Trophoblast cell (in vitro differentiated cells and primary cell): Measurements from ENCODE around the gene SLC35E3.

Experiments
- DNase-seq, 2 donors: peaks; one replicate each; pipeline ENCODE4 v3.0.0-alpha.2; 2016
- H2AFZ ChIP-seq: 2 replicates; pipeline ENCODE4 v1.6.1; 2013; ENCODE audit warnings: low read length, moderate library complexity, mild to moderate bottlenecking; ENCODE audit not compliant: insufficient read depth, poor library complexity
- H2AK5ac ChIP-seq: 2 replicates; pipeline ENCODE4 v1.6.1; 2013; ENCODE audit warnings: mild to moderate bottlenecking, low read length
- H2BK120ac ChIP-seq: 2 replicates; pipeline ENCODE4 v1.6.1; 2013; ENCODE audit warnings: low read length, mild to moderate bottlenecking, moderate library complexity; ENCODE audit not compliant: insufficient read depth, poor library complexity
- H2BK12ac ChIP-seq: 2 replicates; pipeline ENCODE4 v1.6.1; 2013; ENCODE audit warnings: mild to moderate bottlenecking, low read length, moderate library complexity
- H2BK5ac ChIP-seq: 2 replicates; pipeline ENCODE4 v1.6.1; 2013; ENCODE audit warnings: low read length, low read depth, moderate library complexity, mild to moderate bottlenecking; ENCODE audit not compliant: poor library complexity
- H3K14ac ChIP-seq: 2 replicates; pipeline ENCODE4 v1.6.1; 2013; ENCODE audit warnings: mild to moderate bottlenecking, low read length
- H3K18ac ChIP-seq: 2 replicates; pipeline ENCODE4 v1.6.1; 2013; ENCODE audit warnings: mild to moderate bottlenecking, low read length
- H3K23ac ChIP-seq: 2 replicates; pipeline ENCODE4 v1.6.1; 2013; ENCODE audit warnings: low read length
- H3K27ac ChIP-seq: 2 replicates; pipeline ENCODE4 v1.5.1; 2013; ENCODE audit warnings: low read depth, mild to moderate bottlenecking, inconsistent platforms, low read length, moderate library complexity
- H3K27me3 ChIP-seq: 2 replicates; pipeline ENCODE4 v1.6.1; 2013; ENCODE audit warnings: inconsistent platforms, mild to moderate bottlenecking, low read length, moderate library complexity; ENCODE audit not compliant: insufficient read depth
- H3K36me3 ChIP-seq, 2 experiments: 1 replicate in 1 of 2; 2 replicates in 1 of 2; pipeline ENCODE4 v1.6.1; 2013; ENCODE audit warnings: low read length in 2 of 2, mild to moderate bottlenecking in 2 of 2, moderate library complexity in 1 of 2; ENCODE audit not compliant: insufficient read depth in 2 of 2, control insufficient read depth in 1 of 2
- H3K4ac ChIP-seq: 2 replicates; pipeline ENCODE4 v1.6.1; 2013; ENCODE audit warnings: low read depth, mild to moderate bottlenecking, low read length, moderate library complexity
- H3K4me1 ChIP-seq, 2 experiments: 1 replicate in 1 of 2; 2 replicates in 1 of 2; pipeline ENCODE4 v1.6.1; 2013; ENCODE audit warnings: low read length in 2 of 2, mild to moderate bottlenecking in 2 of 2, moderate library complexity in 1 of 2; ENCODE audit not compliant: insufficient read depth in 2 of 2, control insufficient read depth in 1 of 2
- H3K4me2 ChIP-seq: 2 replicates; pipeline ENCODE4 v1.6.1; 2013; ENCODE audit warnings: inconsistent platforms, mild to moderate bottlenecking, low read length, moderate library complexity
- H3K4me3 ChIP-seq: 2 replicates; pipeline ENCODE4 v1.5.1; 2013; ENCODE audit warnings: mild to moderate bottlenecking, low read depth, low read length, inconsistent platforms
- H3K79me1 ChIP-seq: one replicate; pipeline ENCODE4 v1.6.1; 2013; ENCODE audit warnings: low read length
- H3K79me2 ChIP-seq: 2 replicates; pipeline ENCODE4 v1.6.1; 2013; ENCODE audit warnings: low read length, mild to moderate bottlenecking; ENCODE audit not compliant: control insufficient read depth, insufficient read depth, poor library complexity
- H3K9ac ChIP-seq: 2 replicates; pipeline ENCODE4 v1.6.1; 2013; ENCODE audit warnings: mild to moderate bottlenecking, low read length
- H3K9me3 ChIP-seq: 2 replicates; pipeline ENCODE4 v1.6.1; 2013; ENCODE audit warnings: low read depth, mild to moderate bottlenecking, control low read depth, inconsistent platforms, low read length; ENCODE audit not compliant: insufficient read depth
- H4K12ac ChIP-seq: 2 replicates; pipeline ENCODE4 v1.6.1; 2013; ENCODE audit warnings: low read depth, mild to moderate bottlenecking, low read length, moderate library complexity
- H4K8ac ChIP-seq: 2 replicates; pipeline ENCODE4 v1.6.1; 2013; ENCODE audit warnings: low read depth, mild to moderate bottlenecking, low read length, moderate library complexity
- H4K91ac ChIP-seq: one replicate; pipeline ENCODE4 v1.6.1; 2013; ENCODE audit warnings: low read depth, mild to moderate bottlenecking, low read length, moderate library complexity
- WGBS: extraction: QIAGEN DNeasy Blood & Tissue Kit; methylation state at CpG from one replicate; pipeline ENCODE4 v1.1.7; 2013; ENCODE audit warnings: missing lambda C conversion rate; ENCODE audit not compliant: insufficient read length, insufficient coverage; ENCODE audit errors: extremely low coverage; 5-methylcytosine and 5-hydroxymethylcytosine counted together

The SLC35E3 gene

GRCh38 chr12:68785823-68786222, 39.8 kb downstream of the SLC35E3 start:
- Histone ChIP-seq H4K91ac (peak overlapping the region; percentile 37), H3K79me1 (peaks cover 21% of the 10 kb centered on the region), H4K8ac (no peak overlapping the region), H4K12ac (no peak overlapping the region), H2BK12ac (peak overlapping the region; percentile 76), H3K9me3 (no peaks in the 10 kb centered on the region), H3K14ac (no peak overlapping the region), H2AK5ac (peak overlapping the region; percentile 86), H3K9ac (no peak overlapping the region), H3K4me2 (no peak overlapping the region), H3K18ac (no peak overlapping the region), H3K23ac (no peak overlapping the region), H3K79me2 (peaks cover 3% of the 10 kb centered on the region), H3K4me1 (peaks cover 7 to 9% of the 10 kb centered on the region in 2 experiments), H3K4ac (no peak overlapping the region), H3K36me3 (no peaks in the 10 kb centered on the region), H3K4me3 (no peak overlapping the region), H3K27me3 (no peaks in the 10 kb centered on the region), H2BK5ac (no peak overlapping the region), H3K27ac (no peak overlapping the region), H2AFZ (no peak overlapping the region), H2BK120ac (peak overlapping the region; percentile 76)
- no peak for DNase-seq
- WGBS = no CpG with 5 or more reads among the region's 5 CpGs

- H4K8ac ChIP-seq = no peak overlapping the region
- no peaks in the 10 kb centered on the region for H3K9me3 ChIP-seq
- H3K36me3 ChIP-seq = no peaks in the 10 kb centered on the region
- WGBS = no CpG with 5 or more reads among the region's 2 CpGs
- no peak overlapping the region for H3K4ac ChIP-seq
- no peak overlapping the region for H4K12ac ChIP-seq
- no peak overlapping the region for H3K4me3 ChIP-seq
- H3K23ac ChIP-seq = no peak overlapping the region
- no peak overlapping the region for H2BK12ac ChIP-seq
- no peak overlapping the region for H2BK120ac ChIP-seq
- no peak overlapping the region for H2AK5ac ChIP-seq
- H3K27ac ChIP-seq = no peak overlapping the region
- H3K79me2 ChIP-seq = peaks cover 3% of the 10 kb centered on the region
- H4K91ac ChIP-seq = no peak overlapping the region
- no peaks in the 10 kb centered on the region for H3K27me3 ChIP-seq
- peaks cover 5 to 9% of the 10 kb centered on the region in 2 experiments for H3K4me1 ChIP-seq
- H2BK5ac ChIP-seq = no peak overlapping the region
- no peak overlapping the region for H2AFZ ChIP-seq
- H3K4me2 ChIP-seq = no peak overlapping the region
- H3K79me1 ChIP-seq = peaks cover 21% of the 10 kb centered on the region
- no peak overlapping the region for H3K14ac ChIP-seq
- no peak overlapping the region for H3K9ac ChIP-seq
- DNase-seq = no peak
- no peak overlapping the region for H3K18ac ChIP-seq
These were observed 41.0 kb downstream of the SLC35E3 start for GRCh38 chr12:68786929-68787328.

GRCh38 chr12:68788554-68789143, 42.7 kb downstream of the SLC35E3 start:
- H3K79me1 ChIP-seq = peaks cover 21% of the 10 kb centered on the region
- WGBS = no CpG with 5 or more reads among the region's 3 CpGs
- no peaks in the 10 kb centered on the region for H3K9me3 ChIP-seq
- no peak overlapping the region for H3K27ac ChIP-seq
- no peak overlapping the region for H3K9ac ChIP-seq
- H4K91ac ChIP-seq = peak overlapping the region; percentile 47
- no peak for DNase-seq
- no peak overlapping the region for H3K4me3 ChIP-seq
- peaks cover 4 to 9% of the 10 kb centered on the region in 2 experiments for H3K4me1 ChIP-seq
- no peak overlapping the region for H3K4ac ChIP-seq
- H2BK12ac ChIP-seq = peak overlapping the region; percentile 98
- H3K18ac ChIP-seq = peak overlapping the region; percentile 82
- peak overlapping the region; percentile 54 for H4K8ac ChIP-seq
- peak overlapping the region; percentile 79 for H2BK5ac ChIP-seq
- peak overlapping the region; percentile 66 for H3K14ac ChIP-seq
- no peaks in the 10 kb centered on the region for H3K36me3 ChIP-seq
- no peaks in the 10 kb centered on the region for H3K27me3 ChIP-seq
- peak overlapping the region; percentile 83 for H2AK5ac ChIP-seq
- H2AFZ ChIP-seq = no peak overlapping the region
- peaks cover 3% of the 10 kb centered on the region for H3K79me2 ChIP-seq
- H4K12ac ChIP-seq = no peak overlapping the region
- peak overlapping the region; percentile 80 for H2BK120ac ChIP-seq
- no peak overlapping the region for H3K23ac ChIP-seq
- no peak overlapping the region for H3K4me2 ChIP-seq

- Histone ChIP-seq H3K14ac (no peak overlapping the region), H3K4me1 (peaks cover 0 to 3% of the 10 kb centered on the region in 2 experiments), H3K4me3 (no peak overlapping the region), H2BK12ac (peak overlapping the region; percentile 74), H3K27ac (no peak overlapping the region), H2BK120ac (peak overlapping the region; percentile 83), H3K79me2 (peaks cover 3% of the 10 kb centered on the region), H2AK5ac (peak overlapping the region; percentile 69), H2AFZ (no peak overlapping the region), H4K8ac (peak overlapping the region; percentile 28), H3K79me1 (peaks cover 19% of the 10 kb centered on the region), H3K27me3 (no peaks in the 10 kb centered on the region), H3K9me3 (no peaks in the 10 kb centered on the region), H4K12ac (no peak overlapping the region), H3K23ac (no peak overlapping the region), H3K18ac (peak overlapping the region; percentile 75), H3K36me3 (no peaks in the 10 kb centered on the region), H3K4ac (no peak overlapping the region), H3K4me2 (no peak overlapping the region), H4K91ac (peak overlapping the region; percentile 77), H3K9ac (no peak overlapping the region), H2BK5ac (no peak overlapping the region)
- no peak for DNase-seq
- WGBS = no CpG with 5 or more reads among the region's 14 CpGs
These were observed 43.3 kb downstream of the SLC35E3 start for GRCh38 chr12:68789144-68789878.
